Activated CD4-positive, alpha-beta T cell treated with anti-CD3 and anti-CD28 coated beads, Interleukin-2, amount 10 ng/mL, durations not matched to agents 7 days and 5 days (primary cell): ENCODE results near the gene FBN2. TPM values are rescaled to one million over a fixed set of nuclear protein-coding genes. Genes with fewer than 3 reads are reported as not detected.

Experiments
- CTCF ChIA-PET: fragments of 350-600 bp; sonication (Branson Sonifier 250); formaldehyde crosslinking; loops from one replicate; lab custom pipeline; 2021; ENCODE audit warnings: antibody characterized with exemption; lab: Charles Lee
- POLR2A ChIA-PET: fragments of 350-600 bp; sonication (Branson Sonifier 250); formaldehyde crosslinking; loops from one replicate; lab custom pipeline; 2021; ENCODE audit warnings: antibody characterized with exemption; lab: Charles Lee
- DNase-seq: peaks from one replicate; pipeline ENCODE4 v3.0.0-alpha.2; 2020
- H3K27ac Mint-ChIP-seq: one replicate; pipeline ENCODE4 v1.8.0; 2021; ENCODE audit warnings: mild to moderate bottlenecking, moderate library complexity, mixed read lengths
- H3K27me3 Mint-ChIP-seq: one replicate; pipeline ENCODE4 v1.8.0; 2021; ENCODE audit warnings: mixed read lengths
- H3K36me3 Mint-ChIP-seq: one replicate; pipeline ENCODE4 v1.8.0; 2021; ENCODE audit warnings: low read depth, mixed read lengths
- H3K4me1 Mint-ChIP-seq: one replicate; pipeline ENCODE4 v1.8.0; 2021; ENCODE audit warnings: mixed read lengths
- H3K4me3 Mint-ChIP-seq: one replicate; pipeline ENCODE4 v1.8.0; 2021; ENCODE audit warnings: mild to moderate bottlenecking, moderate library complexity, mixed read lengths
- H3K9me3 Mint-ChIP-seq: one replicate; pipeline ENCODE4 v1.8.0; 2021; ENCODE audit warnings: mixed read lengths
- total RNA-seq, 2 experiments: library from RNA; stranded (reverse); gene quantifications; one replicate each; pipeline ENCODE4 v1.2.3, GENCODE V29; 2021

The FBN2 gene
- total RNA-seq, 2 experiments from 2014 or later, result not detected

DNA sequence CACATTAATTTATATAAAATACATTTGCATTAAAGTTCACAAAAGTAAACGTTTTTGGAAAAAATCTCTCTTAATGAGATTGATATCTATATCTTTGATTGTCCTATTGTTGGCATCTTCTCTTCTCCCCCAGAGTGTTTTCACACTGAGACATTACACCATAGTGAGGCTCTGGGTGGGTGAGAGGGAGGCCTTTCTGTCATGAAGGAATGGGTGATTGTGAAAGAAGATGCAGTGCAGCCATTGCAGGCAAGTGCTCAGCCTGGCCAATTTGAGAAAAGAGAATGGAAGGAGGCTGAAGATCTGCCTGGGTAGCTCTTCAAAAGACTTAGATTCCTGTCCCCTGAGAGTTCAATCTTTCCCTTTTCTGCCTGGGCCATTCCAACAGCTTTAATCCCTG, 313.7 kb downstream of the FBN2 start:
- CTCF ChIA-PET, result no interaction called here
- Mint-ChIP-seq H3K27me3 (peaks cover 2% of the 10 kb centered on the region), H3K4me1 (no peaks in the 10 kb centered on the region)

DNA sequence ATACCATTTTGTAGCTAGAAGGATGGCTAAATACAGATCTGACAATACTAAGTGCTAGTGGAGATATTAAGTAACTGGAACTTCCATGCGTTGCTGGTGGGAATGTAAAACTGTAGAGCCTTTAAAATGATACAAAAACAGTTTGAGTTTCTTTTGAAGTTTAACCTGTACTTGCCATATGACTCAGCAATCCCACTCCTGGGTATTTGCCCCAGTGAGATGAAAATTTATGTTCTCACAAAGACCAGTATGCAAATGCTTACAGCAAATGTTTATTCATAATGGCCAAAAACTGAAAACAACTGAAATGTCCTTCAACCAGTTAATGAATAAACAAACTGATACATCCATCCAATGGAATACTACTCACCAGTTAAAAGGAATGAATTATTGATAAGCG, 317.2 kb downstream of the FBN2 start:
- Mint-ChIP-seq H3K27me3 (peaks cover 2% of the 10 kb centered on the region), H3K4me1 (no peaks in the 10 kb centered on the region), H3K9me3 (no peaks in the 10 kb centered on the region), H3K36me3 (no peaks in the 10 kb centered on the region), H3K27ac (no peak overlapping the region), H3K4me3 (no peak overlapping the region)
- ChIA-PET POLR2A (no interaction called here), CTCF (no interaction called here)
- DNase-seq, result no peak

More for the DNA sequence above, 313.7 kb downstream of the FBN2 start:
- Mint-ChIP-seq H3K36me3 (no peaks in the 10 kb centered on the region), H3K27ac (no peak overlapping the region), H3K4me3 (no peak overlapping the region), H3K9me3 (no peaks in the 10 kb centered on the region)
- POLR2A ChIA-PET, result no interaction called here
- DNase-seq, result no peak

DNA sequence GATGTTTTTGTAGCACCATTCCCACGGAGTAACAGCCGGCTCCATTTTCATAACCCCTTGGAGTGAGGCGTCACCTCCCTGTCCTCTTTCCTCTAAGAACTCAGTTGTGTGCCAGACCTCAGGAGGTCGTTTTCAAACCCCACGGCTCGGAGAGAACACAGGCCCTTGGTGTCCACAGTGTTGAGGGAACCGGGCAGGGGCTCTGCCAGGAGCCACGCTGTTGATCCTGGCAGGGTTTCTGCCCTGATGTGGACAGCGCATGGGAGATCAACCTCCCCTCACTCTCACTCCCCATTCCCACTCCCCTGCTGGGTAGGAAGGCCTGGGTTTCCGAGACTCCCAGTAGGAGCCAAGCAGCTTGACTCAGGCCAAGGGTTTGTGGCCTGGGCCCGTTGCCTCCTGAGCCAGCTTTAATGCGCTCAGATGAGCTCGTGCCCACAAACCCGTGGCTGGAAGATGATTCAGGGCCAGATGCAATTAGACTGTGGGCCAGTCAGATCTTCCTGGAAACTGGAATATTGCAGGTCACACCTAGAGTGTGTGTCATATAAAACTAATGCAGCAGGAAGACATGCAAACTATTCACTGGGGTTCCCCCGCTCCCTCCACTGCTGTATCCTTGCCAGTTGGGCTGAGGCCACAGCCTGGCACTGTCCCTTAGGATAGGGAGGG, 321.0 kb downstream of the FBN2 start:
- POLR2A ChIA-PET, result no interaction called here
- Mint-ChIP-seq H3K4me3 (no peak overlapping the region), H3K9me3 (no peaks in the 10 kb centered on the region), H3K4me1 (no peaks in the 10 kb centered on the region), H3K27me3 (peaks cover 4% of the 10 kb centered on the region), H3K36me3 (no peaks in the 10 kb centered on the region), H3K27ac (no peak overlapping the region)
- DNase-seq, result no peak
- CTCF ChIA-PET, result no interaction called here

DNA sequence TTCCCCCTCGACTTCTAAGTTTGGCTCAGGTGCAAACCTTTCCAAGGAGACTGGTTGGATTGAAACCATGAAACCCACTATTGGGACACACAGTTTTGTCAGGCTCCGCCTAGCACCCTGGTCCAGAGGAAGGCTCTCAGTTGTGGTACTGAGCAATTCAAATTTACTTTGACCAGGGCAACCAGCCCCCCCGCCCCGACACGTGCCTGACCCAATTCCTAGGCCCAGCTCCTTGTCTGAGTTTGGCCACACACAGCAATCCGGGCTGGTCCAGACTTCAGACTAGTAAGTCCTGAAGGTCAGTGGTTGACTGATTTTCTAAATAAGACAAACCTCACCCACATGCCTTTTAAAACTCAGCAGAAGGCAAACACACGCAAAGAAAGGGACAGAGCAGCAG, 321.8 kb downstream of the FBN2 start:
- no peaks in the 10 kb centered on the region for H3K4me1 Mint-ChIP-seq
- H3K4me3 Mint-ChIP-seq, result no peak overlapping the region
- H3K27ac Mint-ChIP-seq, result no peak overlapping the region
- no peak for DNase-seq
- no peaks in the 10 kb centered on the region for H3K9me3 Mint-ChIP-seq
- CTCF ChIA-PET, result no interaction called here
- peaks cover 4% of the 10 kb centered on the region for H3K27me3 Mint-ChIP-seq
- no peaks in the 10 kb centered on the region for H3K36me3 Mint-ChIP-seq
- POLR2A ChIA-PET, result no interaction called here

DNA sequence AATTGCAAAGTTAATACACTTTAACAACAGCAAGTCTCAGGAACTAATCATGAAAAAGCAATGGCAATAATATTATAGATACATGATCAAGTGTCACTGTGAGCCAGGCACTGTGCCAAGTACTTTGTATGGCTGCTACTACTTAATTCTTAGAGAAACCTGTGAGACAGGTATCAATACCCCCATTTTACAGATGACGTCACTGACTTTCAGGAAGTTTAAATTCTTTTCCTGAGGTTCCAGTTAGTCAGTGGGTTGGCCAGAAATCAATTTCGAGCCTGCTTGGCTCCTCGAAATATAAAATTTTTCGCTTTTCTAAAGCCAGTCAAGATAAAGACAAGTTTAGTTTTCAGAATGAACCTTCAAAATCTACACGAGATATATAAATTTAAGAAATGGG, 324.2 kb downstream of the FBN2 start:
- Mint-ChIP-seq H3K27ac (no peak overlapping the region), H3K4me3 (no peak overlapping the region), H3K36me3 (no peaks in the 10 kb centered on the region), H3K27me3 (peaks cover 2% of the 10 kb centered on the region), H3K9me3 (no peaks in the 10 kb centered on the region), H3K4me1 (no peaks in the 10 kb centered on the region)
- ChIA-PET CTCF (no interaction called here), POLR2A (no interaction called here)
- DNase-seq, result no peak

DNA sequence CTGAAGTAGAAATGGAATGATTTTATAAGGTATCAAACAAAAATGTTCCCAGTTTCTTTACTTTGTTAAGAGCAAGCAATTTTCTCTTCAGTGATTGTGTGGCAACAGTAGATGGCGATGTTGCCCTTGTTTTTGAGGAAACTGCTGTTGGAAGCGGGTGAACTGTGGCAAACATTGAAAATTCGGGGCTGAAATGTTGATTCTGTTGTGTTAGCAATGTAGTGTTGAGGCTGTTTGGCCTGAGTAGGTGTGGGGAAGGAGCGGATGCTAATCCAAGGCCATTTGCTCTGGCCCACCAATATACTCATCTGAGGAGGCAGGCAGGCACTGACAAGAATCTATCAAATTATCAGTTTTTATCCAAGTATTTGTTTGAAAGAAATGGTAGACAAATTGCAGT, 324.7 kb downstream of the FBN2 start:
- Mint-ChIP-seq H3K27me3 (peaks cover 2% of the 10 kb centered on the region), H3K4me1 (no peaks in the 10 kb centered on the region), H3K27ac (no peak overlapping the region), H3K9me3 (no peaks in the 10 kb centered on the region), H3K36me3 (no peaks in the 10 kb centered on the region), H3K4me3 (no peak overlapping the region)
- peak; percentile 62 for DNase-seq
- ChIA-PET POLR2A (no interaction called here), CTCF (no interaction called here)

DNA sequence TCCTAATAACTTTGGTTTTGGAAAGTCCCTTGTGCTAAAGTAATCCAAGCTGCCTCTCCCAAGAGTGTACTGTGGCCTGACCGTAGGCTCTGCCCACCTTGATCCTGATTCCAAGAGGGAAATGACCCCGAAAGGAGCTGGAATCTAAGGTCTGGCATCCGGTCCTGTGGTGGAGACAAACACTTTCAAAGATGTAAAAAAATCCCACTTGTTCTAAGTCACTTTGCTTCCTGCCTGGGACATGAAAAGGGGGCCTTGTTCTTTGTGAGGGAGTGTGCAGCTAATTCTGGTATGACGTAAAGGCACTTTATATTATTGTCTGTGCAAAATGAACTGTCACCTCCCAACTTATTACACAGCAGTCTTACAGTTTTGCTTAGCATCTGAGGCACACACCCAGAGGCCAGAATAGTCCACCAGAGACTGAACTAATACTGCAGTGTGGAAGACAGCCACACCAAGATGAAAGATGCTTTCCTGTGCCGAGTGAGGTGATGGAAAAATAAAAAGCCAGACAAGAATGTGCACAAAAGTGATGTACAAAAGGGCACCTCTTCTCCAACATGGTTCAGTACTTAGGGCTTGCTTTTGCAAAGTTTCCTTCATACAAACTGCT, 325.7 kb downstream of the FBN2 start:
- DNase-seq, result no peak
- no peak overlapping the region for H3K4me3 Mint-ChIP-seq
- no peaks in the 10 kb centered on the region for H3K9me3 Mint-ChIP-seq
- no peaks in the 10 kb centered on the region for H3K4me1 Mint-ChIP-seq
- ChIA-PET POLR2A (no interaction called here), CTCF (no interaction called here)
- H3K36me3 Mint-ChIP-seq, result no peaks in the 10 kb centered on the region
- H3K27me3 Mint-ChIP-seq, result peaks cover 2% of the 10 kb centered on the region
- H3K27ac Mint-ChIP-seq, result no peak overlapping the region

DNA sequence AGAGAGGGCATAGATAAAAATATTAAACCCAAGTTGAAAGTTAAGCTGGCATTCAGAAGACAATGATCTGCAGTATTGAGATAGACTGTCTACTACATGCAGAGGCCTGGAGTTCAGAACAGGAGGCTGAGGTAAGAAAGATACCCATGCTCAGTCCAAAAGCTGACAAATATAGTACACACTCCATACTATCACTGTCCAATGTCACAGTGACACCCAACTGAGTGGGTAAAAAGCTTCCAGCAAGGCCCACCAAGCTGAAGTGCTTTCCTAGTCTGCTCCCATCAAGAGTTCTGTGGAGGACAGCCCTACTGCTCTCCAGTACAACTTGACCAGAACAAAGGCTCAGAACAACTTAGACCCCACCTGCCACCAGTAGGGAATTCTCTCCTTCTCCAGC, 329.6 kb downstream of the FBN2 start:
- no peak for DNase-seq
- no peaks in the 10 kb centered on the region for H3K4me1 Mint-ChIP-seq
- H3K27me3 Mint-ChIP-seq, result peaks cover 3% of the 10 kb centered on the region
- H3K9me3 Mint-ChIP-seq, result no peaks in the 10 kb centered on the region
- H3K27ac Mint-ChIP-seq, result no peak overlapping the region
- H3K36me3 Mint-ChIP-seq, result no peaks in the 10 kb centered on the region
- ChIA-PET CTCF (no interaction called here), POLR2A (no interaction called here)
- no peak overlapping the region for H3K4me3 Mint-ChIP-seq
